GM12801 (cell line): Measurements from ENCODE around the gene SLC9A8.

Experiments used
- CTCF ChIP-seq: IDR thresholded peaks from one replicate; pipeline ENCODE4 v1.5.1; 2011; ENCODE audit warnings: control low read depth; ENCODE audit not compliant: insufficient read length; ENCODE audit errors: extremely low read depth

Gene SLC9A8

GRCh38 chr20:49825521-49826033, 12.9 kb downstream of the SLC9A8 start:
- TF ChIP-seq CTCF = no peak

- no peak for TF ChIP-seq CTCF
Observed at GRCh38 chr20:49831022-49831769, 18.6 kb downstream of the SLC9A8 start.

GRCh38 chr20:49831770-49832631, 19.4 kb downstream of the SLC9A8 start:
- no peak for TF ChIP-seq CTCF

GRCh38 chr20:49832632-49833327, 20.2 kb downstream of the SLC9A8 start:
- no peak for TF ChIP-seq CTCF

GRCh38 chr20:49833483-49833882, 20.9 kb downstream of the SLC9A8 start:
- no peak for TF ChIP-seq CTCF

GRCh38 chr20:49835031-49835430, 22.4 kb downstream of the SLC9A8 start:
- TF ChIP-seq CTCF = no peak

GRCh38 chr20:49838546-49838945, 25.9 kb downstream of the SLC9A8 start:
- no peak for TF ChIP-seq CTCF
